Cardiac muscle cell (in vitro differentiated cells and primary cell): Measurements from ENCODE around the gene TRIM41. TPM values are rescaled to one million over a fixed set of nuclear protein-coding genes. Genes with fewer than 3 reads are reported as not detected.

Experiments
- DNase-seq, 2 donors: peaks; one replicate each; pipeline versions ENCODE4 v3.0.0 to v3.0.0-alpha.2; 2010 to 2017; ENCODE audit warnings: low read depth in 1 of 2, low spot score in 1 of 2
- H3K27ac ChIP-seq: fragments of 200-600 bp; sonication (generic); 2 replicates; pipeline ENCODE4 v1.5.1; 2016
- H3K27me3 ChIP-seq: fragments of 200-600 bp; sonication (generic); 2 replicates; pipeline ENCODE4 v1.6.0; 2016; ENCODE audit warnings: control low read depth
- H3K36me3 ChIP-seq: fragments of 200-600 bp; sonication (generic); 2 replicates; pipeline ENCODE4 v1.5.1; 2016; ENCODE audit warnings: control low read depth
- H3K4me1 ChIP-seq: fragments of 200-600 bp; sonication (generic); 2 replicates; pipeline ENCODE4 v1.8.1; 2017; ENCODE audit warnings: low read depth, mild to moderate bottlenecking, mixed run types
- H3K4me3 ChIP-seq: fragments of 200-600 bp; sonication (generic); 2 replicates; pipeline ENCODE4 v1.5.1; 2016; ENCODE audit warnings: mild to moderate bottlenecking
- H3K9me3 ChIP-seq: fragments of 200-600 bp; sonication (generic); 2 replicates; pipeline ENCODE4 v1.5.1; 2017; ENCODE audit warnings: low read depth, mild to moderate bottlenecking, control low read depth
- CTCF ChIP-seq: IDR thresholded peaks from 2 replicates; pipeline ENCODE4 v1.5.1; 2012; ENCODE audit warnings: low read depth, mild to moderate bottlenecking, low read length
- polyA plus RNA-seq: library from polyadenylated mRNA; unstranded; fragments of >200 nt; fragmentation: Nextera tagmentation; extraction: Ambion mirVana; gene quantifications from 2 replicates; pipeline ENCODE4 v1.2.1, GENCODE V29; 2016
- total RNA-seq: library from RNA; depleted of rRNA; stranded (reverse); fragments of >200 nt; gene quantifications from 2 replicates; pipeline ENCODE4 v1.2.3, GENCODE V29; 2016

The TRIM41 gene
- total and polyA plus RNA-seq, 2 experiments from 2014 or later = 5.4 to 30.1 TPM

GRCh38 chr5:181203093-181203711 lies 19.9 kb upstream of the TRIM41 start:
- H3K4me3 ChIP-seq = no peak overlapping the region
- no peak overlapping the region for H3K27ac ChIP-seq
- peaks cover 74% of the 10 kb centered on the region for H3K27me3 ChIP-seq
- no peaks in the 10 kb centered on the region for H3K36me3 ChIP-seq
- H3K4me1 ChIP-seq = no peaks in the 10 kb centered on the region
- no peaks in the 10 kb centered on the region for H3K9me3 ChIP-seq
- no peak for TF ChIP-seq CTCF
- DNase-seq = peak in 1 of 2 donors; percentile 77

GRCh38 chr5:181203777-181204112 lies 19.3 kb upstream of the TRIM41 start:
- no peak overlapping the region for H3K27ac ChIP-seq
- no peak for TF ChIP-seq CTCF
- no peaks in the 10 kb centered on the region for H3K36me3 ChIP-seq
- no peaks in the 10 kb centered on the region for H3K4me1 ChIP-seq
- no peak for DNase-seq
- no peaks in the 10 kb centered on the region for H3K9me3 ChIP-seq
- peaks cover 74% of the 10 kb centered on the region for H3K27me3 ChIP-seq
- H3K4me3 ChIP-seq = peak overlapping the region; percentile 72

GRCh38 chr5:181204113-181204825 lies 18.8 kb upstream of the TRIM41 start:
- H3K4me3 ChIP-seq = peak overlapping the region; percentile 72
- no peaks in the 10 kb centered on the region for H3K9me3 ChIP-seq
- H3K36me3 ChIP-seq = no peaks in the 10 kb centered on the region
- DNase-seq = peak in 1 of 2 donors; percentile 39
- no peaks in the 10 kb centered on the region for H3K4me1 ChIP-seq
- TF ChIP-seq CTCF = no peak
- no peak overlapping the region for H3K27ac ChIP-seq
- peaks cover 70% of the 10 kb centered on the region for H3K27me3 ChIP-seq

- Histone ChIP-seq H3K27me3 (peaks cover 61% of the 10 kb centered on the region), H3K27ac (no peak within 1 kb of the TSS), H3K36me3 (no peaks in the 10 kb centered on the region), H3K9me3 (no peaks in the 10 kb centered on the region), H3K4me3 (peak within 1 kb of the TSS; percentile 72), H3K4me1 (no peaks in the 10 kb centered on the region)
- peak in 1 of 2 donors; percentile 53 for DNase-seq
- no peak for TF ChIP-seq CTCF
Measured at GRCh38 chr5:181204826-181205760, 18.0 kb upstream of the TRIM41 start, which contains the start of gene TRIM7. Gene TRIM7 (minus strand): TSS chr5:181205196. CDS start chr5:181205110, 86 bp downstream.
